SU-DHL-6 (cell line): ENCODE data around the gene TMEM184A.

Source experiments
- H2AFZ ChIP-seq: fragments of 200-600 bp; sonication (generic); 2 replicates; pipeline ENCODE4 v1.6.1; 2014; ENCODE audit warnings: low read depth, mild to moderate bottlenecking, moderate library complexity, mixed read lengths, antibody characterized with exemption, low read length; ENCODE audit not compliant: severe bottlenecking
- H3F3A ChIP-seq: fragments of 200-600 bp; shearing (Covaris generic); 2 replicates; pipeline ENCODE4 v1.6.0; 2016; ENCODE audit warnings: antibody characterized with exemption, mild to moderate bottlenecking; ENCODE audit not compliant: insufficient read depth
- H3K27ac ChIP-seq: fragments of 200-600 bp; sonication (generic); 2 replicates; pipeline ENCODE4 v1.5.1; 2016; ENCODE audit warnings: low read depth, mild to moderate bottlenecking, low read length, moderate library complexity, mixed read lengths
- H3K27me3 ChIP-seq: fragments of 200-600 bp; sonication (generic), shearing (Covaris generic); 2 replicates; pipeline ENCODE4 v1.6.0; 2014; ENCODE audit warnings: mild to moderate bottlenecking, low read length
- H3K36me3 ChIP-seq: fragments of 200-600 bp; sonication (generic); 2 replicates; pipeline ENCODE4 v1.6.1; 2014; ENCODE audit warnings: mild to moderate bottlenecking, low read length, mixed read lengths
- H3K4me2 ChIP-seq: fragments of 300-600, 200-600 bp; shearing (Covaris generic), sonication (generic); 2 replicates; pipeline ENCODE4 v1.6.0; 2014; ENCODE audit warnings: low read length, low read depth, mild to moderate bottlenecking; ENCODE audit not compliant: poor library complexity, severe bottlenecking
- H3K4me3 ChIP-seq: fragments of 200-600 bp; sonication (generic); 2 replicates; pipeline ENCODE4 v1.5.1; 2014; ENCODE audit warnings: antibody characterized with exemption, low read length, mild to moderate bottlenecking, mixed read lengths; ENCODE audit not compliant: insufficient read depth, poor library complexity, severe bottlenecking
- H3K79me2 ChIP-seq: fragments of 200-600 bp; sonication (generic); 2 replicates; pipeline ENCODE4 v1.6.1; 2014; ENCODE audit warnings: mild to moderate bottlenecking, low read length, moderate library complexity; ENCODE audit not compliant: insufficient read depth
- H3K9ac ChIP-seq: fragments of 200-600 bp; sonication (generic); 2 replicates; pipeline ENCODE4 v1.7.0; 2014; ENCODE audit warnings: mild to moderate bottlenecking, low read length
- H3K9me2 ChIP-seq: fragments of 200-600 bp; sonication (generic); replicated peaks from 2 replicates; pipeline ENCODE4 v1.6.1; 2014; ENCODE audit warnings: low read length; ENCODE audit not compliant: insufficient read depth
- H3K9me3 ChIP-seq: fragments of 200-600 bp; sonication (generic); 2 replicates; pipeline ENCODE4 v1.6.1; 2014; ENCODE audit warnings: low read length, mixed read lengths; ENCODE audit not compliant: insufficient read depth
- H4K20me1 ChIP-seq: fragments of 200-600 bp; sonication (generic); 2 replicates; pipeline ENCODE4 v1.6.1; 2014; ENCODE audit warnings: low read depth, mild to moderate bottlenecking, antibody characterized with exemption, low read length, moderate library complexity, mixed read lengths
- EZH2phosphoT487 ChIP-seq: fragments of 200-600 bp; sonication (generic), shearing (Covaris generic); conservative IDR thresholded peaks from 2 replicates; pipeline ENCODE4 v1.6.1; 2018; ENCODE audit warnings: mild to moderate bottlenecking, antibody characterized with exemption, low read length, moderate library complexity, mixed read lengths
- TF ChIP-seq, protein P1 (sequence below): fragments of 200-600 bp; sonication (generic); IDR thresholded peaks from one replicate; pipeline ENCODE4 v1.5.1; 2017; ENCODE audit warnings: antibody characterized with exemption, mild to moderate bottlenecking, low read length, moderate library complexity; ENCODE audit not compliant: insufficient read depth, poor library complexity, severe bottlenecking

TMEM184A gene

DNA sequence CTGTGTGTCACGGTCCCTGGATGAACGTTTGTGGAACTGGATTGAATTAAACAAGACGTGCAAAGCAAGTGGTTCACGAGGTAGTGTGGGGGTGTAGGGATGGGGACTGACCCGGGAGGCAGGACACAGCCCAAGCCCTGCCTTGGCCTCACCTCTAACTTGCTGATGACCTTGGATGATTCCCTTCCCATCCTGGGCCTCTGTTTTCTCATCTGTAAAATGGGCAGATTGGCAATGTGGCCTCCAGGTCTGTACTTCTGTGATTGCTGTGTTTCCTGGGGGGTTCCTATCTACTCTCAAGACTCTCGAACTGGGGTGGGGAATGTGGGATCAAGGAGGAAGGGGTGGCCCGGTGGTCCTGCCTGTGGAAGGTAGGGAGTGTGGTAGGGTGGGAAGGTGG lies 19.8 kb upstream of the TMEM184A start:
- no peak overlapping the region for H3K4me2 ChIP-seq
- H4K20me1 ChIP-seq: no peaks in the 10 kb centered on the region
- H3K27me3 ChIP-seq: no peaks in the 10 kb centered on the region
- H3K27ac ChIP-seq: no peak overlapping the region
- no peak overlapping the region for H3K4me3 ChIP-seq
- no peak overlapping the region for H2AFZ ChIP-seq
- no peak for TF ChIP-seq EZH2phosphoT487
- TF ChIP-seq, protein P1, sequence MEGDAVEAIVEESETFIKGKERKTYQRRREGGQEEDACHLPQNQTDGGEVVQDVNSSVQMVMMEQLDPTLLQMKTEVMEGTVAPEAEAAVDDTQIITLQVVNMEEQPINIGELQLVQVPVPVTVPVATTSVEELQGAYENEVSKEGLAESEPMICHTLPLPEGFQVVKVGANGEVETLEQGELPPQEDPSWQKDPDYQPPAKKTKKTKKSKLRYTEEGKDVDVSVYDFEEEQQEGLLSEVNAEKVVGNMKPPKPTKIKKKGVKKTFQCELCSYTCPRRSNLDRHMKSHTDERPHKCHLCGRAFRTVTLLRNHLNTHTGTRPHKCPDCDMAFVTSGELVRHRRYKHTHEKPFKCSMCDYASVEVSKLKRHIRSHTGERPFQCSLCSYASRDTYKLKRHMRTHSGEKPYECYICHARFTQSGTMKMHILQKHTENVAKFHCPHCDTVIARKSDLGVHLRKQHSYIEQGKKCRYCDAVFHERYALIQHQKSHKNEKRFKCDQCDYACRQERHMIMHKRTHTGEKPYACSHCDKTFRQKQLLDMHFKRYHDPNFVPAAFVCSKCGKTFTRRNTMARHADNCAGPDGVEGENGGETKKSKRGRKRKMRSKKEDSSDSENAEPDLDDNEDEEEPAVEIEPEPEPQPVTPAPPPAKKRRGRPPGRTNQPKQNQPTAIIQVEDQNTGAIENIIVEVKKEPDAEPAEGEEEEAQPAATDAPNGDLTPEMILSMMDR: no peak
- H3K79me2 ChIP-seq: no peaks in the 10 kb centered on the region
- no peaks in the 10 kb centered on the region for H3F3A ChIP-seq
- no peak overlapping the region for H3K9ac ChIP-seq
- H3K36me3 ChIP-seq: no peaks in the 10 kb centered on the region
- H3K9me3 ChIP-seq: no peaks in the 10 kb centered on the region
- no peaks in the 10 kb centered on the region for H3K9me2 ChIP-seq

DNA sequence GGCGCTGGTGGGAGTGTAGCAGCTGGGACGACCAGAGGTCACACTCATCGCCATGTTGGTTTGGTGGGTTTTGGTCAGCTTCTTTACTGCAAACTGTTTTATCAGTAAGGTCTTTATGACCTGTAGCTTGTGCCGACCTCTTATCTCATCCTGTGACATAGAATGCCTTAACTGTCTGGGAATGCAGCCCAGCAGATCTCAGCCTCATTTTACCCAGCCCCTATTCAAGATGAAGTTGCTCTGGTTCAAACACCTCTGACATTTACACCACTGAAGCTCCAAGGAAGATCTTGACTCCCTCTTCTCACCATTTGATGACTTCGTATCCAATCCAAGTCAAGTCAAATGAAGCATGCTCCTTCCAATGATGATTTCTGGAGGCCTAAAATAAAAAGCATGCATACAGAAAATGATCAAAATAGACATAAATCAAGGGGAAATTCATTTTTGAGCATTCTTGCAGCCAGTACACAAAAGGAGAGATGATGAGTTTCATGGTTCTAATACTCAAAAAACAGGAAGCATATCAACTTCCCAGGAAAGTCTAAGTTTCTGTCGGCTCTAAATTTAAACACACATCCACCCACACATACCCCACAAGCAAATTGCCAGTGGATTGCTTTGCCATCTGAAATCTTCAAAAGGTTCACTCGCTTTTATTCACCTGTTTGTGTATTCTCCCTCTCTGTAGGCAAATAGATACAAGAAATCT lies 16.3 kb upstream of the TMEM184A start:
- H3K36me3 ChIP-seq: no peaks in the 10 kb centered on the region
- H3K9me2 ChIP-seq: no peaks in the 10 kb centered on the region
- H3K79me2 ChIP-seq: peaks cover 6% of the 10 kb centered on the region
- H3K4me2 ChIP-seq: no peak overlapping the region
- TF ChIP-seq, protein P1: no peak
- TF ChIP-seq EZH2phosphoT487: no peak
- no peaks in the 10 kb centered on the region for H4K20me1 ChIP-seq
- no peak overlapping the region for H3K4me3 ChIP-seq
- H3K9ac ChIP-seq: no peak overlapping the region
- H3F3A ChIP-seq: peaks cover 5% of the 10 kb centered on the region; the same call in 1 of the 2 replicates
- no peaks in the 10 kb centered on the region for H3K27me3 ChIP-seq
- no peak overlapping the region for H3K27ac ChIP-seq
- no peak overlapping the region for H2AFZ ChIP-seq
- no peaks in the 10 kb centered on the region for H3K9me3 ChIP-seq

DNA sequence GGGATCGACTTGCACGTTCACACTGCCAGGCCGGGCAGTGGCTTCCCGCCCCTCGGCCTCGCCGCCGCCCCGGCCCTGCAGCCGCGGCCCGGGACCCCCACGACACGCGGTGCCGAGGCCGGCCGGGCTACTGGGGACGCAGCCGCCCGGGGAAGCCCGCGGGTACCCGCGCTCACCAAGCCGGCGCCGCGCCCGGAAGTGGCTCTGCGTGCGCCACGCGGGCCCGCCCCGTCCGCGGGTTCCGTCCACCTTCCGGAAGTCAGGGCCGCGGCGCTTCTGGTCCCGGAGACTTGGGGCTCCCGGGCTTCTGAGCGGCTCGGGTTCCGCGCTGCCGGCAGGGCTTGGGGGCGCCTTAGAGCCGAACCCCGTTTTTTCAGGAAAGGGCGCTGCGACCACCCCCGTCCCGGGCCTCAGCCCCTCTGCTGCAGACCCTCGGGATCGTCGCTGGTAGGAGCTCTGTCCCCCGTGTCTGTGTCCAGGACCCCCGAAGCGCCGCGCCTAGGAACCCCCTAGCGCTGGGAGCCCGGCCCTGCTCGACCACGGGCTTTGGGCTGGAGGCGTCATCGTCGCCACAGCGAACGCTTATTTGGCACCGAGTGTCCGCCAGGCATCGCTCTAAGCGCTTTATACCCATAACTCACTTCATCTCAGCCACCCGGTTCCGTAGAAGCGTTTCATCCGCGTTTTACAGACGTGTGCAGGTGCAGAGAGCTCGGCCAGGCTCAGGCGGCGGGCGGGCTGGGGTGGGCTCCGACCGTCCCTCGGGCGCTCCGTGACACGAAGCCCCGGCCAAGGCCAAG lies 14.0 kb upstream of the TMEM184A start, which contains the start of gene PSMG3:
Gene PSMG3, minus strand, starts transcription at position 200 of the 800 bp plus-strand sequence. CDS start 693 bp downstream, outside the sequence.
- Histone ChIP-seq H3K9ac (peak within 1 kb of the TSS; percentile 83), H3K4me2 (peak within 1 kb of the TSS; percentile 77), H3K9me2 (no peaks in the 10 kb centered on the region), H3K9me3 (no peaks in the 10 kb centered on the region), H3K27ac (peak within 1 kb of the TSS; percentile 66), H3K27me3 (no peaks in the 10 kb centered on the region), H3K4me3 (peak within 1 kb of the TSS; percentile 98), H2AFZ (peak within 1 kb of the TSS; percentile 99), H3F3A (peaks cover 5% of the 10 kb centered on the region; the same call in 1 of the 2 replicates), H3K36me3 (no peaks in the 10 kb centered on the region), H3K79me2 (peaks cover 6% of the 10 kb centered on the region), H4K20me1 (no peaks in the 10 kb centered on the region)
- TF ChIP-seq, protein P1: peak; percentile 31
- no peak for TF ChIP-seq EZH2phosphoT487
